IPS-20b (cell line): Measurements from ENCODE around the gene TKT.

Experiments used
- H3K27ac ChIP-seq: one replicate; pipeline ENCODE4 v1.5.1; 2013; ENCODE audit warnings: low read length
- H3K27me3 ChIP-seq: 2 replicates; pipeline ENCODE4 v1.6.1; 2013; ENCODE audit warnings: mild to moderate bottlenecking, low read length, inconsistent platforms; ENCODE audit not compliant: insufficient read depth
- H3K36me3 ChIP-seq: 2 replicates; pipeline ENCODE4 v1.6.1; 2013; ENCODE audit warnings: low read depth, mild to moderate bottlenecking, inconsistent platforms, low read length, moderate library complexity; ENCODE audit not compliant: insufficient read depth
- H3K4me1 ChIP-seq: 2 replicates; pipeline ENCODE4 v1.6.1; 2013; ENCODE audit warnings: mild to moderate bottlenecking, control low read depth, inconsistent platforms, low read length, moderate library complexity; ENCODE audit not compliant: insufficient read depth
- H3K4me3 ChIP-seq: 2 replicates; pipeline ENCODE4 v1.5.1; 2013; ENCODE audit warnings: mild to moderate bottlenecking, low read length, inconsistent platforms
- H3K9ac ChIP-seq: 2 replicates; pipeline ENCODE4 v1.6.1; 2013; ENCODE audit warnings: low read depth, mild to moderate bottlenecking, inconsistent platforms, low read length, moderate library complexity
- H3K9me3 ChIP-seq: 2 replicates; pipeline ENCODE4 v1.6.1; 2013; ENCODE audit warnings: mild to moderate bottlenecking, low read depth, low read length, inconsistent platforms; ENCODE audit not compliant: insufficient read depth

The TKT gene

DNA sequence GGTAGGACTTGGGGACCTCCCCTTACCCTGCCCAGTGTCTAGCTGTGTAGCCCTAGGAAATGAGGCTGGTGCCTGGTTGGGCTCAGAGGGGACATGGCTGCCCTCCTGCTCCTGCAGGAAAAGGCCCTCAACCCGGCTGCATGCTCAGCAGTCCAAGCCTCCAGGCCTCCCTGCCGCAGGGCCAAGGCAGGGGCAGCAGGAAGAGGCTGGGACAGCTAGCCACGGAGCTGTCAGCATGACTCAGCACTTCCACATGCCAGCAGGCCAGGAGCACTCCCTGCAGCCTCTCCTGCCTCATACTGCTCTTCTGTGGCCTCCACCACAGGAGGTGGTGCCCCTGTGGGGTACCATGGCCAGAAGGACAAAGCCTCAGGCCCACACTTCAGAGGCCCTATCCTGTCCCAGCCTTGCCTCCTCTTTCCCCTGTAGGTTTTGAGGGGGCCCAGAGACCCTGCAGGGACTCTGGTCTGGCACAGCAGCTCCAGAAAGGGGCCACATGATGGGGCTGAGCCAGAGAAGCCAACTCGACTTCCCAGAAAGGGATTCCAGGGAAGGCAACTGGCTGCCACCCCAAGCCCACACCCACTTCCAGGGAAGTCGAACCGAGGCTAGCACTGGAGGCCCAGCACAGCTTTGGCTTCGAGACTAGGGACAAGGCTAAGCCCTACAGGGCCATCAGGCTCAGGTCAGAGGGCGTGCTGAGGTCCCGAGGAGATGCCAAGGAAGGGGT, 19.5 kb downstream of the TKT start:
- Histone ChIP-seq H3K27ac (peak overlapping the region; percentile 84), H3K4me3 (no peak overlapping the region), H3K9ac (peak overlapping the region; percentile 8; the same call in 1 of the 2 replicates), H3K36me3 (peaks cover 100% of the 10 kb centered on the region), H3K27me3 (no peaks in the 10 kb centered on the region), H3K9me3 (no peaks in the 10 kb centered on the region), H3K4me1 (no peaks in the 10 kb centered on the region)

DNA sequence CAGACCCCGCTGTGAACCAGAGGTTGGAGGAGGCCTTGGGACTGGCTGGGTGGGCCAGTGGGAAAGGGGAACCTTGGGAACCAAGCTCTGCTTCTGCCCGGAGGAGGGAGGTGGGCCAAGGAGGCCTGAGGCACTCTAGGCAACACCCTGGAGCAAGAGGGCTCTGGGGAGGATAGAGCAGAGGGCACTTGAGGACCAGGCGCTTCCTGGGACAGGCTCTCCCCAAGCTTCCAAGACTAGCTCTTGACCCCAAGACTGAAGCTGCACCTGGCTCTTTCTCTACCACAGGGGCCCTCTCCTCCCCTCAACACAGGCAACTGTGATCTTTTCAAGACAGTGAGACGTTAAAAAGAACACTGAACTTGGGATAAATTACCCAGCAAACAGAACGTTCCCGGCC, 20.3 kb downstream of the TKT start:
- H3K4me1 ChIP-seq: no peaks in the 10 kb centered on the region
- peaks cover 100% of the 10 kb centered on the region for H3K36me3 ChIP-seq
- no peaks in the 10 kb centered on the region for H3K27me3 ChIP-seq
- H3K4me3 ChIP-seq: no peak overlapping the region
- no peaks in the 10 kb centered on the region for H3K9me3 ChIP-seq
- H3K9ac ChIP-seq: no peak overlapping the region
- no peak overlapping the region for H3K27ac ChIP-seq

DNA sequence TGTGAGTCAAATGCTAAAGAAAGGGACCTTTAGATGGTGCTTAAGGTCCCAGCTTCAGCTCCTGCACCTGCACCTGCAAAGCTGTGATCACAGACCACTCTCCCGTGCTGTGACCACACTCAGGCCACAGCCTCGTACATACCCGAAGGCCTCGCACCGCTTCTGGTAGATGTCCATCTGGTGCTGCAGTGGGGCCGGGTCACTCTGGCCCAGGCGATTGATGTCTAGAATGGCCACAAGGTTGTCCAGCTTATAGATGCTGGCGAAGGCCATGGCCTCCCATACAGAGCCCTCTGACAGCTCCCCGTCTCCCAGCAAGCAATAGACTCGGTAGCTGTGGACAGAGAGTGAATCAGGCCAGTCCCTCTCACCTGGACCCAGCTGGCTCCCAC, 21.0 kb downstream of the TKT start:
- Histone ChIP-seq H3K27ac (no peak overlapping the region), H3K36me3 (peaks cover 100% of the 10 kb centered on the region), H3K4me3 (no peak overlapping the region), H3K9ac (no peak overlapping the region), H3K9me3 (no peaks in the 10 kb centered on the region), H3K27me3 (no peaks in the 10 kb centered on the region), H3K4me1 (no peaks in the 10 kb centered on the region)

DNA sequence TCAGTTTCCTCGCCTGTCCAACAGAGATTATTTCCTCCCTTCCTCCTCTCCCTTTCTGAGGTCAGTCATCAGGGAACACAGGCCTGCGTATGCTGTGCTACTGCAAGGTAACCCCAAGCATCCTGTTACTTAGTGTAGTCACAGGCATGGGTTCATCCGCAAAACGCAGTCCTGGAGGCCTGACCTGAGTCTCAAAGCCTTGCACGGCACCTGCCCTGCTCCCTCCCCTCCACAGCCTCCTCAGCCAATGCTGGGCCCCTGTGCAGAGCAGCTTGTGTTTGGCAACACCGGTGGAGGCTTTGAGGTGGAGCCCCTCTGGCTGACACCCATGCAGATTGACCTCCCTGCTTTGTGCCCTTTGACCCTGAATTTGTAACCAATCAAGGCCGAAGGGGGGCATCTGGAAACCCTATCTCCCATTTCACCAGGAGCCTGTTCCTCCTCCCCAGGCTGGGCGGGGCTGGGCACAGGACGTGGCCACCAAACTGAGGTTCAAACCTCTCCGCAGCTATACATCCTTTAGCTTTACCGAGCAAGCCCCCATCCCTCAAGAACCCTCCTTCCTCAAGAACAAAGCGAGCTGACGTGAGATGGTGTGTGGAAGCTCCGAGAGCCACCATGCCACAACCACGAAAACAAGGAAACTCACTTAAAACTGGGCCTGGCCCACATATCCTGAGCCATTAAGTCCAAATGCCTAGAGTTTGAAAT, 21.5 kb downstream of the TKT start:
- H3K9me3 ChIP-seq: no peaks in the 10 kb centered on the region
- no peaks in the 10 kb centered on the region for H3K4me1 ChIP-seq
- no peak overlapping the region for H3K27ac ChIP-seq
- H3K4me3 ChIP-seq: no peak overlapping the region
- no peaks in the 10 kb centered on the region for H3K27me3 ChIP-seq
- no peak overlapping the region for H3K9ac ChIP-seq
- peaks cover 100% of the 10 kb centered on the region for H3K36me3 ChIP-seq

DNA sequence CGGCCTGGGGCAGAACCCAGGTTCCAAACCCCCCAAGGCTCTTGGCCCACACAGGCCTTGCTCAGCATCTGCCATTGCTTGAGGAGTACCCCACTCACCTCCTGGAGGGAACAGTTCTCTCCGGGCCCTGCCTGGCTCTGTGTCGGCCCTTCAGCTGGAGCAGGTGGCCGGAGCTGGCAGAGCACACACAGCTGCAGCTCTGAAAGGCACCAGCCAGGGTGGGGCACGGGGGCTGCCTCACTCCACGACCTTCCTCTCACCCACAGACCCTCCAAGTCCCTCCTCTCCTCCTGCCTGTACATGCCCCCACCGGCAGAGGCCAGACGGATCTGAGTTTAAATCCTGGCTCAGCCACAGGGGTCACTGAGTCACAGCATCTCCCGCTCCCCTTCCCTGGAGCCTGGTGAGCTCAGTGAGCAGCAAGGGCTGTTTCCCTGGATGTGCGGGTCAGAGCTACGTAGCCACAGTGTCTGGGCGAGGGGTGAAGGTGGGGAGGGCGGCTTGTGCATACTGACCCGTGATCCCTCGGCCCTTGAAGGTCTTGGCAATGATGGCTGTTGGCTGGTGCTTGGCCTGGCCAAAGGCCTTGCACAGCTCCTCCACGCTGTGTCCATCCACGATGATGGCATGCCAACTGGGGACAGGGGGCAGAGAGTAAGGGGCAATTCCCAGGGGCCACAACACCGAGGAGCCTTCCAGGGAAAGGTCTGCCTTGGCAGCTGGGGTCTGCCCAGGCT, 23.0 kb downstream of the TKT start:
- Histone ChIP-seq H3K9ac (no peak overlapping the region), H3K36me3 (peaks cover 100% of the 10 kb centered on the region), H3K27me3 (no peaks in the 10 kb centered on the region), H3K4me3 (no peak overlapping the region), H3K9me3 (no peaks in the 10 kb centered on the region), H3K27ac (no peak overlapping the region), H3K4me1 (no peaks in the 10 kb centered on the region)

DNA sequence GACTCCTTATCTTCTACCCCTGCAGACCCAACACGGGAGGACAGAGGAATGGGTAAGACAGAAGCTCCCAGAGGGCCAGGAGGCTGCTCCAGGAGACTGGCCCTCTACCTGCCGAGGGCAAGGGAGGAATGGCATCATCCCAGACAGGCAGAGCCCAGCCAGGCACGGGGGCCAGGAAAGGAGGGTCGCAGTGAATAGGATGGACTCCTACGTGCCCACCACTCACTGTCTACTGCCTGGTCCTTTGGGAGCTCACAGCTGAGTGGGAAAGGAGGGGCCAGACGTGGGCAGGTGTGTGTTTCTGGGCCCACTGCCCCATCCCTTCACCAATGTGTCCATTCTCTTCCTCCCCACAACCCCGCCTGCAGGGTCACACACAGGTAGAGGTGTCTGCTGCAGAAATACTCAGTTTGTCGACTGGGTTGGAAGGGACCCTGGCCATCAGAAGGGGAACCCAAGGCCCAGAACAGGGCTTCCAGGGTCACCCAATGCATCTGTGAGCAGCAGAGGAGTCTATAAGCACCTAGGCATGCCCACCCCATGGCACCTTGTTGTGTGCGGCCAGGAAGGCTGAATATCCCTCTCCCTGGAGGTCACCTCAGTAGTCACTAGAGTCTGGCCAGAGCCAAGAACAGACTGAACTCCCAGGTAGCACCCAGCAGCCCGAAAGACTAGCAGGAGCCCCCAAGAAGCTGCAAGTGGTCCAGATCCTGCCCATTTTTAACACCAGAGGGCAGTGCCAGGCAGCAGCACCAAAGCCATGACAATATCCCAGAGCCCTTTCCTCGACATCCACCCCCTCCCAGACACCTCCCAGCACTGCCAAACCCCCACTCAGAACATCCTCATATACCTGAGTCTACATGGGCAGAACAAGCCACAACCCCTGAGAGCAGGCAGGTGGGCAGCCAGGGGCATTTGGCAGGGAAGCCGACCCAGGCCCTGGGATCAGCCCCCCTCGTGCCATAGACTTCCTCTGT, 24.0 kb downstream of the TKT start:
- Histone ChIP-seq H3K27ac (no peak overlapping the region), H3K9me3 (no peaks in the 10 kb centered on the region), H3K36me3 (peaks cover 100% of the 10 kb centered on the region), H3K9ac (no peak overlapping the region), H3K4me3 (no peak overlapping the region), H3K27me3 (no peaks in the 10 kb centered on the region), H3K4me1 (no peaks in the 10 kb centered on the region)

DNA sequence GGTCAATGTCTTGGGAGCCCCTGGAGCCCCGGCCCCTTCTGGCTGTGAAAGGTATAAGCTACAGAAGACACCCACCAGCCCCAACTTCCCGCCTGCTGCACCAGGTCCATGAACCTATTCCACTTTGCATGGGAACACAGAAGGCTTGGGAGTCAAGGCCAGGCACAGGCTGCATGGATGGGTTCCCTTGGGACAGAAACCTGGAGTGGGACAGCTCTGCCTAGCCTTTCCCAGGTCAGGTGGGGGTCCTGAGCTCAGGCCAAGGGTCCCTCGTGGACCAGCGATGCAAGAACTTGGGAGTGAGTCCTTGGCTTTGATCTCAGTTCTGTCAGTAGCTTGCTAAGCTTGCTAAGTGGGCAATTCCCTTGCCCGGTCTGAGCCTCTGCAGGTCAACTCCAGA, 25.0 kb downstream of the TKT start:
- H3K9me3 ChIP-seq: no peaks in the 10 kb centered on the region
- H3K4me3 ChIP-seq: no peak overlapping the region
- no peak overlapping the region for H3K27ac ChIP-seq
- peaks cover 100% of the 10 kb centered on the region for H3K36me3 ChIP-seq
- H3K9ac ChIP-seq: no peak overlapping the region
- no peaks in the 10 kb centered on the region for H3K4me1 ChIP-seq
- no peaks in the 10 kb centered on the region for H3K27me3 ChIP-seq

DNA sequence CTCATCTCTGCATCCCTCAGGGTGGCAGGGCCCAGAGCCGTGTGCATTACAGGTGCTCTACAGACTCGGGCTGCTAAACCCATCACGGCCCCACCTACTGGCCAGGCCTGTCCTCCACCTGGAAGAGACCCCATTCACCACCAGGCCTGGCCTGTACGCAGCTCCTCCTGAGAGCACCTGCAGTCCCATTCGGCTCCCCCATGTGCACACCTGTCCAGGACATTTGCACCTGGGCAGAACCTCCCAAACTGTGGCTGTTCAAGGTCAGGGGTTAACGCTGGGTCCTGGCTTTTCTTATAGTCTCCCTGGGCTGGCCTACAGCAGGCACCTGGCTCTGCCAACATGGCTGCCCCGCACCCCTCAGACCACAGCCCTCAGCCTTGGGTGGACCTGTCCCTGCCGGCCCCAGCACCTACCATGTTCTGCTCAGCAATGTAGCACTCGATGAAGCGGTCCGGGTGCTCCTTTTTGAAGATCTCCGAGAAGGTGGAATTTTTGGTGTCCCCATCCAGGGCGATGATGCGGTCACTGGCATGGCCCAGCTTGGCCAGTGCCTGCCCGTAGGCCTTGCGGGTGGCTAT, 25.7 kb downstream of the TKT start:
- H3K27ac ChIP-seq: no peak overlapping the region
- no peaks in the 10 kb centered on the region for H3K27me3 ChIP-seq
- peaks cover 100% of the 10 kb centered on the region for H3K36me3 ChIP-seq
- H3K4me1 ChIP-seq: no peaks in the 10 kb centered on the region
- no peaks in the 10 kb centered on the region for H3K9me3 ChIP-seq
- no peak overlapping the region for H3K4me3 ChIP-seq
- H3K9ac ChIP-seq: no peak overlapping the region

DNA sequence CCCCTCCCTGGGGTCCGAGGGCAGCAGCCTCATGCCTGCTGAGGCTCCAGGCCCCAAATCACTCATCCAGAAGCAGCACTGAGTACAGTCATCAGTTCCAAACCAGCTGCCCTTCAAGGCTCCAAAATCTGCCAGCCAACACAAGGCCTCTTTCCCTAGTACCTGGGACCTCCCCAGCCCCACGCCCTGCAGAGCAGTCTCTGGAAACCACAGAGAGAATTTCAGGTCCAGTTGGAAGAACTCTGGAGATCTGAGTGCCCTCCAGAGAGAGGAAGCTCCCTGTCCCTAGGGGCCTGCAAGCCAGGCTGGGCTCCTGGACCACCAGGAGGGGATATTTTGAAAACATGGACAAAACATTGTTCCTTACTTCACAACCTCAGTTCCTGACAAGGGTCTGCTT, 26.2 kb downstream of the TKT start:
- H3K9ac ChIP-seq: no peak overlapping the region
- H3K9me3 ChIP-seq: no peaks in the 10 kb centered on the region
- H3K27me3 ChIP-seq: no peaks in the 10 kb centered on the region
- H3K36me3 ChIP-seq: peaks cover 100% of the 10 kb centered on the region
- no peak overlapping the region for H3K4me3 ChIP-seq
- no peaks in the 10 kb centered on the region for H3K4me1 ChIP-seq
- H3K27ac ChIP-seq: no peak overlapping the region

DNA sequence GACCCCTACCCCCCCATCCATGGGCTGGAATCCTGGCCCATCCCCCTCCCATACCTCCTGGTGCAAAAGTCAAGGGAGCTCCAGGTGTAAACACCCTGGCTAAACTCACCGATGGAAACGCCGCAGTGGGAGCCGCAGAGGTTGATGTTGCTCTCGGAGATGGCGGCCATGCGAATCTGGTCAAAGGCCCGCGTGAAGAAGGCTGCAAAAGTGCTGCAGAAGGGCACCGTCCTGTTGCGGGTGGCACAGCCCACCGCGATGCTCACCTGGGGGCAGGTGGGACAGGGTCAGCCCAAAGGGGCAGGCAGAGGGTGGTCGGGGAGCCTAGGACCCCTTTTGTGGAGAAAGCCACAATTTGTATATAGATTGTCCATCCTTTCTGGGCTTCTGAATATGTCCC, 26.7 kb downstream of the TKT start:
- no peak overlapping the region for H3K27ac ChIP-seq
- H3K4me3 ChIP-seq: no peak overlapping the region
- H3K36me3 ChIP-seq: peaks cover 100% of the 10 kb centered on the region
- no peaks in the 10 kb centered on the region for H3K27me3 ChIP-seq
- H3K9me3 ChIP-seq: no peaks in the 10 kb centered on the region
- no peak overlapping the region for H3K9ac ChIP-seq
- H3K4me1 ChIP-seq: no peaks in the 10 kb centered on the region
